ENCODE data around the gene PTK7.

GRCh38 chr6:43090559-43090956 is 14.4 kb downstream of the PTK7 start:
- no peak for TF ChIP-seq EZH2phosphoT487 (conservative IDR thresholded peaks at IDR 0.05; ENCODE audit: low read length)
- TF ChIP-seq CTCF (IDR thresholded peaks at IDR 0.05; ENCODE audit: insufficient read depth, low read length, poor library complexity, severe bottlenecking) = no peak

Data from SU-DHL-6 (cell line).